NCI-H345 (cell line): Measurements from ENCODE around the gene BTD.
"Not testable (repeated sequence)": the region's sequence is repeated elsewhere in the genome, so short reads cannot be mapped to it uniquely, and the experiment has no call there.

Source experiments
- DNase-seq: peaks from one replicate; lab custom pipeline; 2025; lab: John Stamatoyannopoulos, UW

The BTD gene

GRCh38 chr3:15602816-15603215 lies 1.3 kb downstream of the BTD start:
- DNase-seq = not testable (repeated sequence)

DNA sequence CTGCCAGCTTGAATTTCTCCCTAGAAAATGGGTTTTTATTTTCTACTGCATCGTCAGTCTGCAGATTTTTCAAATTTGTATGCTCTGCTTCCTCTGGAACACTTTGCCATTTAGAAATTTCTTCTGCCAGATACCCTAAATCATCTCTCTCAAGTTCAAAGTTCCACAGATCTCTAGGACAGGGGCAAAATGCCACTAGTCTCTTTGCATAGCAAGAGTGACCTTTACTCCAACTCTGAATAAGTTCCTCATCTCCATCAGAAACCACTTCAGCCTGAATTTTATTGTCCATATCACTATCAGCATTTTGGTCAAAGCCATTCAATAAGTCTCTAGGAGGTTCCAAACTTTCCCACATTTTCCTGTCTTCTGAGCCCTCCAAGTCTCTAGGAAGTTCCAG lies 3.0 kb downstream of the BTD start:
- DNase-seq = not testable (repeated sequence)

DNA sequence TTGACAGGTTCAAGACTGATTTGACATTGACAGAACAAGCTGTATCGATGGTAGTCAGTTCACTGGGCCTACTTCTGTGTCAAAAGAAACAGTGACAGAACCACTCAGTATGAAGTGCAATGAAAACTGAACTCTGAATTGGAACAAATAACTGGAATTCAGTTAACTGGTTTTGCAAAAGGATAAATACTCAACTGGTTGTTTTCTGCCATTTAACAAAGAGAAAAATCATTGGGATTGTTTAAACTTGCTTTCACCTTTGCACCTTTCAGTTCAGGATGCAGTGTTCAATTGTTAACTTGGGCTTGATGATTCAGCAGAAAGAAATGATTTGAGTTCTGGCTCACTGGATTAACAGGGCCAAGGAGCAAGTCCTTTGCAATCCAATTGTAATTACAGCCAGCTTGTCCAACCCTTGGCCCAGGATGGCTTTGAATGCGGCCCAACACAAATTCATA lies 4.9 kb downstream of the BTD start:
- DNase-seq = no peak

DNA sequence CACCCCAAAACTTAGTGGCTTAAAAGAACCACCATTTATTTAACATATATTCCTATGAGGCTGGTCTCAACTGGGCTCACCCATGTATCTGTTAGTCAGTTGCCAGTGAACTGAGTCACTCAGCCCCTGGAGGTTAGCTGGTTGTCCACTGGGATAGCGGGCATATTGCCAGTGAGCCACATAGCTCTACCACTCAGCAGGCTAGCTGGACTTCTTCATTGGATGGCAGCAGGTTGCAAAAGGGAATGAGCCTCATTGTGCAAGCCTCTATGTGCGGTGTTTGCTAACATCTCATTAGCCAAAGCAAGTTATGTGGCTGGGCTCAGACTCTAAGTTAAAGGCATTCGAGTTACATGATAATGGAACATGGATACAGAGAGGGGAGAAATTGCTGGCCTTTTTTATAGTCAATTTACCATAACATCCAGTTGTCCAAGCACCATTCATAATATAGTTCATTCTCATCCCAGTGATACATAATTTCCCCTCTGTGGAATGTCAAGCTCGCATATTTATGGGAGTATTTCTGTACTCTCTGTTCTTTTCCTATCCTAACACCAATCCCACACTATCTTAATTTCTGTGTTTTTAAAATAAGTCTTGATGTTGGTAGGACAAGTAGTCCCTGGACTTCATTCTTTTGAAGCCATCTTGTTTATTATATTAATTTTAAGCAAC lies 8.7 kb downstream of the BTD start:
- DNase-seq = no peak

- no peak for DNase-seq
Measured at GRCh38 chr3:15611018-15611417, 9.5 kb downstream of the BTD start.

DNA sequence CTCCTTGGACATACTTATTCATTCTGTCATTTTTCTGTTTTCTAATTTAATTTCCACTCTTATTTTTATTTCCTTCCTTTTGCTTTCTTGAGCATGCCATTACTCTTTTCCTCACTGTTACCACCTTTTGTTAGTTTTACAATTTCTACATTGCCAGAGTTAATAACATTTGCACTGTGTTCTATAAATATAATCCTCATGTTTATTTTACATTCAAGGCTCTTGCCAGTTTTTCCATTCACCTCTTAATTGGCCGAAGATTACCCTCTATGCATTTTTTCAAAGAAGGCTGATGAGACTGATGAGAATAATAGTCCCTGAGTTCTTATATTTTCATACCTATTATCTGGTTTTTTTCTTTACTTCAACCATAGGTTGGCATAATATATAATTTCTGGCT lies 10.5 kb downstream of the BTD start:
- no peak for DNase-seq

DNA sequence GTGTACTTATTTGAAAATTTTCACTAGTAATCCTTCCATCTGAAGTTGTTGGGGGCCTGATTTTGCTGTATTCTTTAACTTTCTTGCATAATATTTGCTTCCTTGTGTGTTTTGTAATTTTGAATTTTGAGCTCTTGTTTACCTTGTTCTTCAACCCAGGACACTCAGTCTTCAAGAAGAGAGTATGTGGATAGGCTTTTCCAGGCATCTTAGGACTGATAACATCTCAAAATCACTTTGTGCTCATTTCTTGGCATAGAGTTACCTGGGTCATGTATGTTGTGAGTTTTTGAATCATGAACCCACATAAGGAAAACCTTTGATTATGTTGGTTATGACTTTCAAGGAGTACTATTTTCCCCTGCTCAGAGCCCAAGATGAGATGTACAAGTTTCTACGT lies 13.4 kb downstream of the BTD start:
- DNase-seq = no peak

GRCh38 chr3:15616053-15616452 lies 14.5 kb downstream of the BTD start:
- no peak for DNase-seq

DNA sequence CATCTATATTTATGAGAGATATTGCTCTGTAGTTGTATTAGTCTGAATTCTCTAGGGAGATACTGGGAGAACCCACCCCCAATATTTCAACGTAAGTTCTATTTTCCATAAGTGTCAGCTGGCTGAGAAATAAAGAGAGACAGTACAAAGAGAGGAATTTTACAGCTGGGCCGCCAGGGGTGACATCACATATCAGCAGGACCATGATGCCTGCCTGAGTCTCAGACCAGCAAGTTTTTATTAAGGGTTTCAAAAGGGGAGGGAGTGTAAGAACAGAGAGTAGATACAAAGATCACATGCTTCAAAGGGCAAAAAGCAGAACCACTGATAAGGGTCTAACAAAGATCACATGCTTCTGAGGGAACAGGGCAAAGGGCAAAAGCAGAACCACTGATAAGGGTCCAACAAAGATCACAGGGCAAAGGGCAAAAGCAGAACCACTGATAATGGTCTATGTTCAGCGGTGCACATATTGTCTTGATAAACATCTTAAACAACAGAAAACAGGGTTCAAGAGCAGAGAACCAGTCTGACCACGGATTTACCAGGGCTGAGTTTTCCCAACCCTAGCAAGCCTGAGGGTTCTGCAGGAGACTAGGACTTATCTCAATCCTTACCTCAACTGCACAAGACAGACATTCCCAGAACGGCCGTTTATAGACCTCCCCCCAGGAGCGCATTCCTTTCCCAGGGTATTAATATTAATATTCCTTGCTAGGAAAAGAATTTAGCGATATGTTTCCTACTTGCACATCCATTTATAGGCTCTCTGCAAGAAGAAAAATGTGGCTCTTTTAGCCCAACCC lies 18.3 kb downstream of the BTD start:
- DNase-seq = not testable (repeated sequence)

- DNase-seq = no peak
Measured at GRCh38 chr3:15623535-15624440, 22.2 kb downstream of the BTD start.

DNA sequence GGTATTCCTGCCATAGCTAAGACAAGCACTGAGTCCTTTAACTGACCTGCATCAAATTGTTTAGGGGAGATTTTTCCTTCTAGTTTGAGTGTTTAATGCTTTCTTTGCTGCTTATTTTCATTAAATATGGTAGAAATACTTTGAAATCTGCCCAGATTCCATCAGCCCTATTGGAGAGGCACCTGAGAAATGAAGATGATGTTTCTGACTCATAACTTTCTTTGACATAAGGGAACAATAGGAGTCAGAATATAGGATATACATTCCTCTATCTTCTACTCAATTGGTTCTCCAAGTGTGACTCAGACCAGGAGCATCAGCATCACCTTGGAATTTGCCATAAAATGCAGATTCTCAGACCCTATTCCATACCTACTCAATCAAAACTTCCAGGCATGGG lies 27.4 kb downstream of the BTD start:
- no peak for DNase-seq

DNA sequence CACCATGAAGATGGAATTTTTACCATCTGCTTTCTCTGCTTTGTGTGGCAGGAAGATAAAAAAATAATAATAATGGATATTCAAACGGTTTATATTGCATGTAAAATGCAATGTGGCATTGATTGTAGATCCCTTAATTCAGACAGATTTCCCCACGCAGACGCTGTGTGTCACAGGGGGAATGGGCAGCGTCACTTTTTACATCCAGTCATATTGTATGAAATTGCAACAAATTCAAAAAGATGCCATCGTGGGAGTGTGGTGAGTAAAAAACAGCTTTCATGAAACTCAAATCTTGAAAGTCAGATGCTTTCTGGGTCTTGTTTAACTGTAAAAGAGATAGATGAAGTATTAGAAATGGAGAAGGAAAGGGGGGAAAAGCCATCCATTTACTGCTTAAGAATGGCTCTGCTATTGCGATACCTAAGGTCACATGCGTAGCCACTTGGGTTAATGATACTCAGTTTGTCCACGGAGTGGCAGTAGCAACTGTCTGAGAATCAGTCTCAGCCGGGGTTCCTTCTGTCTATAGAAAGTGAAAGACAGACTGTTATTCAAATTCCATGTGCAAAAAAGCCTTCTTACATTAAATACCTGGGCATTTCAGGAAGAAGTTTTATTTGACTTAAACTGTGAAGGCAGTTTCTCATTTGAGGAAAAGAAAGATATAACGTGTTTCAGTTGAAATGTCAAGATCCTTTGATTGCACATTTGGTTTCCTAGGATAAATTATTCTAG lies 28.5 kb downstream of the BTD start:
- peak; percentile 30 for DNase-seq

- no peak for DNase-seq
Measured at GRCh38 chr3:15630646-15631350, 29.3 kb downstream of the BTD start.

GRCh38 chr3:15631426-15632211 lies 30.1 kb downstream of the BTD start:
- DNase-seq = no peak

GRCh38 chr3:15632212-15632580 lies 30.7 kb downstream of the BTD start:
- DNase-seq = no peak

DNA sequence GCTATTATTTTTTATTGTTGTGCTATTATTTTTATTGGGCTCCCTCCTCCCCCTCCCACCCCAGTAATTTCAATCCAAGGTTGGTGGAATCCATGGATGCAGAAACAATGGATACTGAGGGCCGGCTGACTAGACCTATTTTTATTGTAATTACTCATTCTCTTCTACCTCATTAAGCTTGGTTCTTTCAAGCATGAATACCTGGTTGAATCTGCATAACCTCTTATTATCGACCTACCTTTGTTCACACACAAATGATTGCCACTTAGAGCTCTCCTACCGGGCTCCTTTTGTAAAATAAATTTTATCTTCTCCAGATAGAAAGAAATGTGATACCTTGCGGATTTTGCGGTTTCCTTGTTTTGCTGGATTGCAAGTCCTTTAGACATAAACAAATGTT lies 31.6 kb downstream of the BTD start:
- DNase-seq = no peak

GRCh38 chr3:15633766-15634598 lies 32.4 kb downstream of the BTD start:
- DNase-seq = no peak

DNA sequence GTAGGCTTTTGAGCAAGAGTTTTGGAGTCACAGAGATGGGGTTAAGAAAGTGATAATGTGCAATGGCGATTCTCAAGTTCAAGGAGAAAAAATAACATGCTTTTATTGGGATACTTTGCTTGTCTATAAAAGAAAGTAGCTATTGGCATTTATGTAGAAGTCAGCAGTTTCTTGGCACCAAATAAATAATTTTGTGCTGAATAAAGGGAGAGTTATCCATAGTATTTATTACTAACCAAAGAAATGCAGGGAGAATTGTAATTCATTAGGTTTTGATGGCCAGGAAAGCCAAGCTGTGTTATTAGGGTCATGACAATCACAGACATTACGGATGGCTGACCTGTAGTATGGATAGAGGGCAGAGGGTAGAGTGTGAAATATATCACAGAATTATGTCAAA lies 33.1 kb downstream of the BTD start:
- DNase-seq = no peak

GRCh38 chr3:15635121-15635661 lies 33.6 kb downstream of the BTD start:
- no peak for DNase-seq
